Measurements from ENCODE around the gene TMEM234.
A peak's percentile ranks its signal among the peaks of the same experiment; 100 is the strongest.

The TMEM234 gene

GRCh38 chr1:32239337-32239736, 17.2 kb upstream of the TMEM234 start:
- no peaks in the 10 kb centered on the region for H3K36me3 ChIP-seq (ENCODE audit: control insufficient read depth, insufficient read depth, low read length)
- no peak overlapping the region for H3K27ac ChIP-seq (ENCODE audit: low read length)
- no peaks in the 10 kb centered on the region for H3K4me1 ChIP-seq (ENCODE audit: control insufficient read depth, insufficient read depth, low read length)
- no peaks in the 10 kb centered on the region for H3K27me3 ChIP-seq (ENCODE audit: control insufficient read depth, insufficient read depth, low read length)
- WGBS (ENCODE audit: insufficient coverage, insufficient read length), result no CpG with 5 or more reads among the region's 4 CpGs
- H3K4me3 ChIP-seq (ENCODE audit: low read length), result peak overlapping the region; percentile 71; the same call in 1 of the 2 replicates
- no peaks in the 10 kb centered on the region for H3K9me3 ChIP-seq (ENCODE audit: control insufficient read depth, insufficient read depth, low read length)
- no peak for DNase-seq (ENCODE audit: low read depth, low spot score)

- no peak overlapping the region for H3K4me3 ChIP-seq (ENCODE audit: low read length)
- no CpG with 5 or more reads among the region's 7 CpGs for WGBS (ENCODE audit: insufficient coverage, insufficient read length)
- peaks cover 12% of the 10 kb centered on the region; the same call in 1 of the 2 replicates for H3K36me3 ChIP-seq (ENCODE audit: control insufficient read depth, insufficient read depth, low read length)
- no peak for DNase-seq (ENCODE audit: low read depth, low spot score)
- no peak overlapping the region for H3K27ac ChIP-seq (ENCODE audit: low read length)
- H3K27me3 ChIP-seq (ENCODE audit: control insufficient read depth, insufficient read depth, low read length), result no peaks in the 10 kb centered on the region
- H3K4me1 ChIP-seq (ENCODE audit: control insufficient read depth, insufficient read depth, low read length), result no peaks in the 10 kb centered on the region
- H3K9me3 ChIP-seq (ENCODE audit: control insufficient read depth, insufficient read depth, low read length), result no peaks in the 10 kb centered on the region
These were observed 12.6 kb upstream of the TMEM234 start for GRCh38 chr1:32234792-32235191.

DNA sequence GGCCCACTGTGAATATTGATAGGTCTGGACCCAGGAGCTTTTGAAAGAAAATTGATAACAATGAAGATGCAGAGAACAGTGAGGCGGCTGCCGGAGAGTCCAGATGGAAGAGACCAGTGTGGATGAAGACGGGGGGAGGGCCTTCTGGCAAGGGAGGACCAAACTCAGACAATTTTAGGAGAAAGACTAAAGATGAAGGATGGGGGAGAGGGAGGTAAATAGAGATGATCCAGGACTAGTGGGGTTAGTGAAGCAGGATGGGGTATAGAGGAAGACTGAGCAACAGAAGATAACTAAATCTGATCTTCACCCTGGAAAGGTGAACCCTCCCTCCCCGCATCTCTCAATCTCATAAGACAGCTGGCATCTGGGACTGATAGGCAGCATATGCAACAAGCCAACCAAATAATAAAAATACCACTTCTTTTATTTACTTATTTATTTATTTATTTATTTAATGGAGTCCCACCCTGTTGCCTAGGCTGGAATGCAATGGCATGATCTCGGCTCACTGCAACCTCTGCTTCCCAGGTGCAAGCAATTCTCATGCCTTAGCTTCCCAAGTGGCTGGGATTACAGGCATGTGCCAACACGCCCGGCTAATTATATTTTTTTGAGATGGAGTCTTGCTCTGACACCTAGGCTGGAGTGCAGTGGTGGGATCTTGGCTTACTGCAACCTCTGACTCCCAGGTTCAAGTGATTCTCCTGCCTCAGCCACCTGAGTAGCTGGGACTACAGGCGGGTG, 10.6 kb upstream of the TMEM234 start:
- Histone ChIP-seq H3K9me3 (ENCODE audit: control insufficient read depth, insufficient read depth, low read length) (no peaks in the 10 kb centered on the region), H3K27me3 (ENCODE audit: control insufficient read depth, insufficient read depth, low read length) (no peaks in the 10 kb centered on the region), H3K27ac (ENCODE audit: low read length) (no peak overlapping the region), H3K4me1 (ENCODE audit: control insufficient read depth, insufficient read depth, low read length) (no peaks in the 10 kb centered on the region), H3K36me3 (ENCODE audit: control insufficient read depth, insufficient read depth, low read length) (peaks cover 23% of the 10 kb centered on the region; the same call in 1 of the 2 replicates), H3K4me3 (ENCODE audit: low read length) (no peak overlapping the region)
- DNase-seq (ENCODE audit: low read depth, low spot score), result no peak
- WGBS (ENCODE audit: insufficient coverage, insufficient read length), result no CpG with 5 or more reads among the region's 8 CpGs

- H3K27me3 ChIP-seq (ENCODE audit: control insufficient read depth, insufficient read depth, low read length), result no peaks in the 10 kb centered on the region
- no peak overlapping the region for H3K27ac ChIP-seq (ENCODE audit: low read length)
- H3K4me3 ChIP-seq (ENCODE audit: low read length), result no peak overlapping the region
- H3K36me3 ChIP-seq (ENCODE audit: control insufficient read depth, insufficient read depth, low read length), result peaks cover 23% of the 10 kb centered on the region; the same call in 1 of the 2 replicates
- DNase-seq (ENCODE audit: low read depth, low spot score), result no peak
- H3K4me1 ChIP-seq (ENCODE audit: control insufficient read depth, insufficient read depth, low read length), result no peaks in the 10 kb centered on the region
- H3K9me3 ChIP-seq (ENCODE audit: control insufficient read depth, insufficient read depth, low read length), result no peaks in the 10 kb centered on the region
- WGBS (ENCODE audit: insufficient coverage, insufficient read length), result no CpG with 5 or more reads among the region's 5 CpGs
These were observed 9.8 kb upstream of the TMEM234 start for GRCh38 chr1:32231843-32232432.

- WGBS (ENCODE audit: insufficient coverage, insufficient read length), result no CpG with 5 or more reads among the region's 3 CpGs
- Histone ChIP-seq H3K4me1 (ENCODE audit: control insufficient read depth, insufficient read depth, low read length) (no peaks in the 10 kb centered on the region), H3K27me3 (ENCODE audit: control insufficient read depth, insufficient read depth, low read length) (no peaks in the 10 kb centered on the region), H3K27ac (ENCODE audit: low read length) (no peak overlapping the region), H3K9me3 (ENCODE audit: control insufficient read depth, insufficient read depth, low read length) (no peaks in the 10 kb centered on the region), H3K4me3 (ENCODE audit: low read length) (no peak overlapping the region), H3K36me3 (ENCODE audit: control insufficient read depth, insufficient read depth, low read length) (peaks cover 33% of the 10 kb centered on the region)
- DNase-seq (ENCODE audit: low read depth, low spot score), result no peak
These were observed 6.6 kb upstream of the TMEM234 start for GRCh38 chr1:32228771-32229170.

DNA sequence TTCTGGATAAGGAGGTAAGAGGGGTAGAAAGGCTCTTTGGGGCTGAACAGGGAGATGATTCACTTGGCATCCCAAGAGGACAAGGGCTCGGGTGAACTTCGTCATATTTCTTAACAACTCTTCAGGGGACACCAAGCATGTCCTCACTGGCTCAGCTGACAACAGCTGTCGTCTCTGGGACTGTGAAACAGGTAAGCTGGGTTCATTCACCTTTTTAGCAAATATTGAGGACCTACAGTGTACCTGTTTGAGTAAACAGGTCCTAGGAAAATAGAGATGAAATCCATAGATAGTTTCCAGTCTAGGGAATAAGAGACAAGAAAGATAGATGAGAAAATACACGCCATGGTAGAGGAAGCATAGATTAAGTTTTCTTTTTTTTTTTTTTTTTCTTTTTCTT, 2.1 kb upstream of the TMEM234 start:
- no CpG with 5 or more reads among the region's 4 CpGs for WGBS (ENCODE audit: insufficient coverage, insufficient read length)
- Histone ChIP-seq H3K4me3 (ENCODE audit: low read length) (no peak overlapping the region), H3K4me1 (ENCODE audit: control insufficient read depth, insufficient read depth, low read length) (no peaks in the 10 kb centered on the region), H3K27me3 (ENCODE audit: control insufficient read depth, insufficient read depth, low read length) (no peaks in the 10 kb centered on the region), H3K27ac (ENCODE audit: low read length) (no peak overlapping the region), H3K9me3 (ENCODE audit: control insufficient read depth, insufficient read depth, low read length) (no peaks in the 10 kb centered on the region), H3K36me3 (ENCODE audit: control insufficient read depth, insufficient read depth, low read length) (peaks cover 20% of the 10 kb centered on the region)
- no peak for DNase-seq (ENCODE audit: low read depth, low spot score)

- peaks cover 16% of the 10 kb centered on the region for H3K36me3 ChIP-seq (ENCODE audit: control insufficient read depth, insufficient read depth, low read length)
- H3K4me3 ChIP-seq (ENCODE audit: low read length), result no peak overlapping the region
- no peak for DNase-seq (ENCODE audit: low read depth, low spot score)
- WGBS (ENCODE audit: insufficient coverage, insufficient read length), result no CpG with 5 or more reads among the region's 3 CpGs
- H3K4me1 ChIP-seq (ENCODE audit: control insufficient read depth, insufficient read depth, low read length), result no peaks in the 10 kb centered on the region
- no peaks in the 10 kb centered on the region for H3K27me3 ChIP-seq (ENCODE audit: control insufficient read depth, insufficient read depth, low read length)
- no peaks in the 10 kb centered on the region for H3K9me3 ChIP-seq (ENCODE audit: control insufficient read depth, insufficient read depth, low read length)
- no peak overlapping the region for H3K27ac ChIP-seq (ENCODE audit: low read length)
These were observed 1.5 kb upstream of the TMEM234 start for GRCh38 chr1:32223683-32224082.

DNA sequence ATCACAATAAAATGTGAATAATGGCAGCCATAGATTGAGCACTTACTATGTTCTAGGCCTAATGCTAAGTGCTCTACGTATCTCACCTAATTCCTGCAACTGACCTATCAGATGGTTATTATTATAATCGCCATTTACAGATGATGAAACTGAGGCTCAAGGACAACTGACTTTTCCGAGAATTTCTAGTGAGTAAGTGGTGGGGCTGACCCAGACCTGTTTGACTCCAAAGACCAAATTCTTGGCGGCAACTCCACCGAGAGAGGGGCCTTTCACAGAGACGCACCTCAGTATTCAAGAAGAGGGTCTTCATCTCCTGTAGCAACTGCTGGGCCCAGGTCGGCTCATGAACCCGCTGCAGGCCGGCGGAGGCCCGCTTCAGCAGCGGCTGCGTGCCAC, 573 bp downstream of the TMEM234 start:
- Histone ChIP-seq H3K4me3 (ENCODE audit: low read length) (peak overlapping the region; percentile 92; the same call in 1 of the 2 replicates), H3K27me3 (ENCODE audit: control insufficient read depth, insufficient read depth, low read length) (no peaks in the 10 kb centered on the region), H3K27ac (ENCODE audit: low read length) (no peak overlapping the region), H3K4me1 (ENCODE audit: control insufficient read depth, insufficient read depth, low read length) (no peaks in the 10 kb centered on the region), H3K9me3 (ENCODE audit: control insufficient read depth, insufficient read depth, low read length) (no peaks in the 10 kb centered on the region), H3K36me3 (ENCODE audit: control insufficient read depth, insufficient read depth, low read length) (peaks cover 12% of the 10 kb centered on the region)
- no peak for DNase-seq (ENCODE audit: low read depth, low spot score)
- WGBS (ENCODE audit: insufficient coverage, insufficient read length), result no CpG with 5 or more reads among the region's 13 CpGs

- Histone ChIP-seq H3K4me3 (ENCODE audit: low read length) (peak overlapping the region; percentile 92; the same call in 1 of the 2 replicates), H3K27me3 (ENCODE audit: control insufficient read depth, insufficient read depth, low read length) (no peaks in the 10 kb centered on the region), H3K9me3 (ENCODE audit: control insufficient read depth, insufficient read depth, low read length) (no peaks in the 10 kb centered on the region), H3K27ac (ENCODE audit: low read length) (no peak overlapping the region), H3K36me3 (ENCODE audit: control insufficient read depth, insufficient read depth, low read length) (peaks cover 9% of the 10 kb centered on the region), H3K4me1 (ENCODE audit: control insufficient read depth, insufficient read depth, low read length) (no peaks in the 10 kb centered on the region)
- DNase-seq (ENCODE audit: low read depth, low spot score), result no peak
- no CpG with 5 or more reads among the region's 4 CpGs for WGBS (ENCODE audit: insufficient coverage, insufficient read length)
These were observed 1.2 kb downstream of the TMEM234 start for GRCh38 chr1:32220746-32221580.

DNA sequence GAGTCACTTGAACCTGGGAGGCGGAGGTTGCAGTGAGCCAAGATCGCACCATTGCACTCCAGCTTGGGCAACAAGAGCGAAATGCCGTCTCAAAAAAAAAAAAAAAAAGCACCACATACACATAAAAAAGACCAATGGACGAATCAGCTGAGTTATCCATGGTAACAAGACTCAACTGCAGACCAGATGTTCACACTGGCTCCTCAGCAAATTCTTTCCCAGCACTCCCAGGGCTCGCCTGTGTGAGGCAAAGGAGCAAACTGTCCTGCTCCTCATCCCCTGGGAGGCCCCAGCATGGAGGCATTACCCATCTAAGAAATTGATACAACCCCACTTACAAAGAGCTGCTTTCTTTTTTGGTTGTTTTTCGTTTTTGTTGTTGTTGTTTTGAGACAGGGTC, 3.1 kb downstream of the TMEM234 start:
- H3K4me1 ChIP-seq (ENCODE audit: control insufficient read depth, insufficient read depth, low read length), result no peaks in the 10 kb centered on the region
- H3K27me3 ChIP-seq (ENCODE audit: control insufficient read depth, insufficient read depth, low read length), result no peaks in the 10 kb centered on the region
- DNase-seq (ENCODE audit: low read depth, low spot score), result no peak
- no CpG with 5 or more reads among the region's 7 CpGs for WGBS (ENCODE audit: insufficient coverage, insufficient read length)
- H3K9me3 ChIP-seq (ENCODE audit: control insufficient read depth, insufficient read depth, low read length), result no peaks in the 10 kb centered on the region
- no peak overlapping the region for H3K27ac ChIP-seq (ENCODE audit: low read length)
- peaks cover 11% of the 10 kb centered on the region for H3K36me3 ChIP-seq (ENCODE audit: control insufficient read depth, insufficient read depth, low read length)
- no peak overlapping the region for H3K4me3 ChIP-seq (ENCODE audit: low read length)
